Stimulated activated CD4-positive, alpha-beta T cell treated with anti-CD3 and anti-CD28 coated beads, Interleukin-4, amount 100 ng/mL, for 1 hour (primary cell): ENCODE data around the gene AP1M2.

Source experiments
- DNase-seq: peaks from one replicate; pipeline ENCODE4 v3.0.0-alpha.2; 2020

AP1M2 gene

GRCh38 chr19:10587022-10587838, at the start of gene AP1M2:
TSS of gene AP1M2 (minus strand) at chr19:10587312. CDS start at chr19:10587231, 81 bp downstream.
- DNase-seq, result no peak

- DNase-seq, result no peak
Measured at GRCh38 chr19:10636304-10636972, 49.3 kb upstream of the AP1M2 start.

GRCh38 chr19:10634963-10635362, 47.9 kb upstream of the AP1M2 start:
- no peak for DNase-seq

- DNase-seq, result no peak
Measured at GRCh38 chr19:10634430-10634829, 47.3 kb upstream of the AP1M2 start.

GRCh38 chr19:10631874-10632273, 44.8 kb upstream of the AP1M2 start:
- no peak for DNase-seq

- no peak for DNase-seq
Measured at GRCh38 chr19:10625762-10626138, 38.6 kb upstream of the AP1M2 start.

GRCh38 chr19:10625003-10625761, 38.1 kb upstream of the AP1M2 start, which contains the start of gene SLC44A2:
TSS of gene SLC44A2 (plus strand) at chr19:10625553. CDS start at chr19:10625634, 81 bp downstream.
- DNase-seq, result no peak

GRCh38 chr19:10624585-10624984, 37.5 kb upstream of the AP1M2 start:
- no peak for DNase-seq

GRCh38 chr19:10621966-10622365, 34.9 kb upstream of the AP1M2 start:
- DNase-seq, result no peak

GRCh38 chr19:10620786-10621185, 33.7 kb upstream of the AP1M2 start:
- DNase-seq, result no peak

- DNase-seq, result no peak
Measured at GRCh38 chr19:10618846-10619245, 31.7 kb upstream of the AP1M2 start.

- DNase-seq, result no peak
Measured at GRCh38 chr19:10617409-10618121, 30.5 kb upstream of the AP1M2 start.

- no peak for DNase-seq
Measured at GRCh38 chr19:10615429-10616023, 28.4 kb upstream of the AP1M2 start.

GRCh38 chr19:10612499-10613119, 25.5 kb upstream of the AP1M2 start:
- no peak for DNase-seq

GRCh38 chr19:10611907-10612306, 24.8 kb upstream of the AP1M2 start:
- DNase-seq, result no peak

GRCh38 chr19:10604460-10604980, 17.4 kb upstream of the AP1M2 start:
- peak; percentile 7 for DNase-seq

- peak; percentile 16 for DNase-seq
Measured at GRCh38 chr19:10603873-10604459, 16.9 kb upstream of the AP1M2 start.

GRCh38 chr19:10603084-10603872, 16.2 kb upstream of the AP1M2 start:
- DNase-seq, result peak; percentile 67

- DNase-seq, result peak; percentile 90
Measured at GRCh38 chr19:10602330-10603083, 15.4 kb upstream of the AP1M2 start.

- no peak for DNase-seq
Measured at GRCh38 chr19:10601999-10602329, 14.9 kb upstream of the AP1M2 start.
